GM19035 (cell line): ENCODE results near the gene JAG2.

ENCODE experiments used
- ATAC-seq: cut with Tn5 transposase; IDR thresholded peaks from one replicate; pipeline ENCODE4 v1.9.1; 2021; ENCODE audit not compliant: unreplicated experiment

The JAG2 gene

DNA sequence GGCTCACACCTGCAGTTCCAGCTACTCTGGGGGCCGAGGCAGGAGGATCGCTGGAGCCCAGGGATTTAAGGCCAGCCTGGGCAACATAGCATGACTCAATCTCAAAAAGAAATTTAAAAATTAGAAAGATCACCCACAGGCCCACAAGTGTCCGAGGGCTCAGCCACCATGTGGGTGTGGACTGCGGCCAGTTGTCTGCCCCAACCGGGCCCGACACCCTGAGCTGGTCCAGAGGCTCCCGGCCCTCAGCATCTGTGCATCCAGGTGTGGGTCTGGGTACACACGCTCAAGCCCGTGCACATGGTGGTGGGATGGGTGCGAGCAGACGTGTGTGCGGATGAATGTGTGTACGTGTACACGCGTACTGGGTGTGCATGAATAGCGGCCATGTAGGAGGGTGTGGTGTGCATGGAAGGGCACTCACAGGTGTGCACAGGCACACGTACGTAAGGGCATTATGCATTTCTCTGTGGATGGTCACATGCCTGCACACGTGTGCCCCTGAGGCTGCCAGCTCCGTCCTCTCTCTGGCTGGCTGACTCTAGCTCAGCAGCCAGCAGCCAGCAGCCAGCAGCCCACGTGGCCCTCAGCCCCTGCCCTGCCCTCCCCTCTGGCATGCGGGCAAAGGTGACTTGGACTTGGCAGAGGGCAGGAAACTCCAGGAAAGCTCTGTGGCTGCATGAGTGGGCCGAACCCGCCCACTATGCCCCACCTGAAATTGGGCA lies 35.8 kb upstream of the JAG2 start:
- no peak for ATAC-seq

DNA sequence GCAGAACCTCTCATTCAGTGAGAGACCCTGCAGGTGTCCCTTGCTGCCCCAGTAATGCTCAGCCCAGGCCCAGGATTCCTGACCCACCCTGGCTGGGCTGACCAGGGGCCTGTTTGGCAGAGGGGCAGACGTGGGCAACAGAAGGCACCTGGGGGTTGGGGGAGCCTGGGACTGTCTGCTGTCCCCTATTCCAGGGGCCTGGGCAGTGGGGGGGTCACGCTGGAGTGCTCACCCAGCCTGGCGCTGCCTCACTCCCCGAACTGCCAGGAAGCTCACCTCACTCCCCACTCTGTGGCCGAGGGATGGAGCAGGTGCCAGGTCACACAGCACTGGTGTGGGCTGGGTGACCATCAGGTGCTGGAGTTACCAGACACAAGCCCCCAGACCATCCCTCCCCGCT lies 35.1 kb upstream of the JAG2 start:
- no peak for ATAC-seq

DNA sequence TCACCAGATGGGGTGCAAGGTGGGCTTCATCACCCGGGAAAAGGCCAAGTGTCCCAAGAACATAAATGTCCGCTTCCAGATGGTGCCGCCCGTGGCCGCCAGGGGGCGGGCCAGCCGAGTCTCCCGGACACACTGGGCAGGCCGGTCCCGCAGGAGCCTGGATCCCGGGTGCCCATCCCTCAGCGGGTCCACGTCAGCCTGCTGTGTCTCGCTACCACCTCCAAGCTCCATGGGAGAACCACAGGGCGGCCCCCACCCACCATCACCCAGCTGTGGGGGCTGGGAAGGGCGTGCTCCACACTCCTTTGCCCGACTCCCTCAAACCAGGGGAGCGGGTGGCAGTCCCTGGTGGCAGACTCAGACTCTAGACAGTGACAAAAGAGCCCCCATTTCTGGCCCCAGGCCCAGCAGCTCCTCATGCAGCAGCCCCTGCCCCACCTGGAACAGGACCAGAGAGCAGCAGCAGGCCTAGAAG lies 34.5 kb upstream of the JAG2 start:
- no peak for ATAC-seq

DNA sequence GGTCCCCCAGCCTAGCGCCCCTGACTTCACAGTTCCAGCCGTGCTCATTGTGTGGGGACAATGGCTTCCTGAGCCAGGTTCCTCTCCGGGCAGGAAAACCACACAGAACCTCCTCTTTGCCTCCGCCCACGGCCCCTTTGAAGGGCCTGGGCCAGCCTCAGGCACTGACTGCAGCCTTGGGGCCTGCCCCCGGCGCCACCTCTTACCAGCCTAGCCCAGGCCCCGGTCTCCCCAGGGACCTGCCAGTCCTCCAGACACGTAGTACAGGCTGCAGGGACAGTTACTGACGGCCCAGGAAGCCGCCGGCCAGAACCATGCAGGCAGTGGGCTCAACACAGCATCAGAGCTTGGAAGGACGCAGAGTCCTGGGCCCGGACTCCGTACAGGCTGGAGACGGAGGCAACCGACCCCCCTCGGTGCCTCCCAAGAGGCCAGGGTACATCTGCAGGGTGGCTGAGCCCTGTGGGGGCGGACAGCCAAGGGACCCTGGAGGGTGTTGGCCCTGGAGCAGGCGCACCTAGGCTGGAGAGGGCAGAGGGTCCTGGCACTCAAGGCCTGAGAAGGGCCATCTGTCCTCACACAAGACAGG lies 33.4 kb upstream of the JAG2 start:
- no peak for ATAC-seq

DNA sequence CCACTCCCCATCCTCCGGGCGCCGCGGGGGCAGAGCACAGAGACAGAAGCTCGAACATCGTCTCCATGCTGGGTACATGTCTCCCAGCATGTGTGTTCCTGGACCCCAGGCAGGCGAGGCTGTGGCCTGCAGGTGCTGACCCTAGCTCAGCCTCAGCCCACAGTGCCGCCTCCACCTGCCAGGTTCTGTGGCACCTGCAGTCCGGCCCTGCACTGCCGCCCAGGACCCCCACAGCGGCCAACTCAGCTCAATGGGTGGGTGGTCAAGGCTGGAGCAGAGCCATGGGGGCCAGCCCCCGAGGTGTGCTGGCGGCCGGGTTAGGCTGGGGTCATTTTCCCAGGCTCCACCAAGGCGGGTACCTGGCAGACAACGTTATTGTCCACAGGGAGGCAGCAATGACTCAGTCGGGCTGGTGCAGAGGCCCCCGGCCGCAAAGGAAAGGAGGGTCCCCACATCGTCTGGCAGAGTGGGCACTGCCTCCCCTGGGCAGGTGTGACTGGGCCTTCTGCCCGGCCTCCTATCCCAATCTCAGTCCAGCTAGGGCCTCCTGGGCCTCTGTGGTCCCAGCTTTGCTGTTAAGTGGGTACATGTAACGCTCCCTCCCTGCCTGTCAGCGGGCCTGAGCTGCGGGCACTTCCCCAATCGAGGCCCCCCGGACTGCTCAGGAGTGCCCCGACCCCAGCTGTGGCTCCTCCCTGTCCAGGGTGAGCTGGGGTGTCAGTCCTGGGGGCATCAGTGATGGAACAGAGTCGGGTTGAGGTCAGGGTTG lies 32.8 kb upstream of the JAG2 start:
- ATAC-seq, result no peak

DNA sequence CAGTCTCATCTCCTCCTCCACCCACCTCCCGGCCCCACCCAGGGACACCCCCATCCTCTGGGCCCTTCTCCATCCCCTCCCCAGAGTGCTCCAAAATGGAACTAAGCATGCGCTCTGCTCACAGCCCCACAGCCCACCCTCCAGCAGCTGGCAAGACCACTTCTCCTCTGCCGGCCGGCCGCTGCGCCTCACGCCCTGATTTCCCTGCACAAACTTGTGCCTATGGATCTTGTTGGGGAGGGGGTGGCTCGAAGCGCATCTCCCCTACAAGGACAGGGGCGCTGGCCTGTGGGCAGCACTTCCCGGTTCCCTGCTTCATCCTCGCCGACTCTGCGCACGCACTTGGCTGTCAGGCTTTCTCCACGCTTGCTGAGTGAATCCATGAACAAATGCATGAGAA lies 32.1 kb upstream of the JAG2 start:
- ATAC-seq, result no peak

DNA sequence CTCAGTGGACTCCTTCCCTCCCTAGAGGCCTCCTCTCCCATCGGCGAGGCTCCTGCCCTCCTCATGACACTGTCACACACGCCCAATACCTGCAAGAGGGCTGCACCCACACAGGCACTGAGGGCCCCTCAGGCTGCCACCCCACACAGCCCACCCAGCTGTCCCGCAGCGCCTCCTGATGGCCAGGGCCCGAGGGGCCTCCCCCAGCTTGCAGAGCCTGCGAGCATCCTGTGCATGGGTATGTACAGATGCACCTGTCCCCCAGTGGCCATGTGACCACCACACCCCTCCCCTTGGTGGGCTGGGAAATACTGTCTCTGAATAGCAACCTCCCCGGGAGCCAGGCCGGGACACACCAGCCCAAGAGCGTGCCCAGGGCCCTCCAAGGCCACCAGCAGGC lies 31.5 kb upstream of the JAG2 start:
- ATAC-seq, result no peak

DNA sequence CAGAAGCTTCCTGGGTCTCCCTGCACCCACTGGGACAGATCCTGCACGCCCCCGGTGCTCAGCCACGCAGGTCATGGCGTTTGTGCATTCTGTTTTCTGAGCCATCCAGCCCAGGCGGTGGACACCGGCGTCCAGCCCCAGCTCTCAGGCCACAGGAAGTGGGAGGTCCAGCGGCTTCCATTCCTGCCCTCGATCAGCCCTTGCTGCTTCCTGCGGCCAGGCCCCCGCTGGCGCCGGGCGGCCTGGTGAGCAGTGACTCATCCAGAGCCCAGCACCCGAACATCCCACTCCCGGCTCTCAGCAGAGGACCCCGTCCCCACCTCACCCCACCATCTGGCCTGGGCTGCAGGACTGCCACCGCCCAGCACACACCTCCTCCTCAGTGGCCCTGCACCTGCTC lies 30.5 kb upstream of the JAG2 start:
- ATAC-seq, result no peak

DNA sequence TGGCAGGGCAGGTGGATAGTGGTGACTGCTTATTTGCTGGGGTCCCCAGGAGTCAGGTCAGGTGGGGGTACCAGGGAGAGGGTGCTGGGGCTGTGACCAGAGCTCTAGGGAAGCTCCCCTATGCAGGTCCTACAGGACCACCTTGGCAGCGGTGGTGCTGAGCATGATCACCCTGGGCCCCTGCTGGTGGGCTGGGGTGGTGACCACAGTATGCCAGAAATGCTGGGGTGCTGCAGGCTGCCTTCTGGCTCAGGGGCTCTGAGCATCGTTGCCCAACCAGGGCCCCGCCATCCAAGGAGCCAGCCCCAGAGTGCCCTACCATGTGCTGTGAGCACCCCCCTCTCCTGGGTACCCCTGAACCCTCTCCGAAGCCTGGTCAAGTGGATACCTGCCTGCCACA lies 30.0 kb upstream of the JAG2 start:
- ATAC-seq, result no peak

DNA sequence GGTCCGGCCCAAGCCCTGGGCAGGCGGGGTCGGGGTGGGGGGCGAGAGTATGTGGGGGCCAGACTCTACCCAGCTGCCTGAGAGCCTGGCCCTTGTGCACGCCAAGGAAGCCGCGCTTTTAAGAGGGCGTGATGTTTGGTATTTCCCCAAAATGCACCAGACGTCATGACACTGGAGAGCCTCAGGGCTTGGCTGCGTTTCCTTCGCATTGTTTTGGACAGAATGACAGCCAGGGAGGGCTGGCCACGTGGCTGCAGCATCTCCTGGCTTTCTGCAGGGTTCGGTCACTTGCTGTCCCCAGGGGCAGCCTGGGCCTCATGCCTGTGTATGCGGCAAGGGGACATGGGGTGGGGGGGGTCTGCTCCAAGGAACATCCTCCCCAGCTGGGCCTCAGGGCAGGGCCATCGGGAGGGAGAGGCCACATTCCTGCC lies 28.6 kb upstream of the JAG2 start:
- ATAC-seq, result no peak

DNA sequence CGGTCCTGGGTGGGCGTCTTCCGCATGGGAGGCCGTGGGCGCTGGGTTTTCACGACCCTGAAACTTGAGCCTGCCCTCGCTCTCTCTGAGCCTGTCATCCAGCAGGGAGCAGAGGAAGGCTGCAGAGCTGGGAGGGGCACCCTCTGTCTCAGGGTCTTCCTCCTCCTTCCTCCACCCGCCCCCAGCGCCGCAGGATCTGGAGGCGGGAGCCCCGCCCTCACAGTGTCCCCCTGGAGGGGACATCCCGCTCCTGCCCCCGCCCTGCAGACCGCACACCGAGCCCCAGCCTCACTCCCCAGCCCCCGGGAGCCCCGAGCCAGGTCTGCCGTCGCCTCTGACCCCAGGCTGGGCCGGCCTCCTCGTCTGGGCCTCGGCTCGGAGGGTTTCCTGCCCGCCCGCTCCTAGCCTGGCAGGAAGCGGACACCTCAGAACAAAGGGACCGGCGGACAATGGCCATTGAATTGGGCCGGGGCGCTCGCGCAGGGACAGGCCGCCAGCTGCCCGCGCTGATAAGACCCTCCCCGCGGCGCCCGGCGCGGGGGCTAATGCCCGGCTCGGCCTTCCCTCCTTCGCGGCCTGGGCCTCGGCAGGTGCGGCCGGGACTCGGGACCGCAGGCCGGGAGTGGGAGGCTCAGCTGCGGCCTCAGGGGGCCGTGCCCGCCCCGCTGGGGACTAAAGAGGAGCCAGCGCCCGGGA lies 27.8 kb upstream of the JAG2 start:
- ATAC-seq, result no peak

DNA sequence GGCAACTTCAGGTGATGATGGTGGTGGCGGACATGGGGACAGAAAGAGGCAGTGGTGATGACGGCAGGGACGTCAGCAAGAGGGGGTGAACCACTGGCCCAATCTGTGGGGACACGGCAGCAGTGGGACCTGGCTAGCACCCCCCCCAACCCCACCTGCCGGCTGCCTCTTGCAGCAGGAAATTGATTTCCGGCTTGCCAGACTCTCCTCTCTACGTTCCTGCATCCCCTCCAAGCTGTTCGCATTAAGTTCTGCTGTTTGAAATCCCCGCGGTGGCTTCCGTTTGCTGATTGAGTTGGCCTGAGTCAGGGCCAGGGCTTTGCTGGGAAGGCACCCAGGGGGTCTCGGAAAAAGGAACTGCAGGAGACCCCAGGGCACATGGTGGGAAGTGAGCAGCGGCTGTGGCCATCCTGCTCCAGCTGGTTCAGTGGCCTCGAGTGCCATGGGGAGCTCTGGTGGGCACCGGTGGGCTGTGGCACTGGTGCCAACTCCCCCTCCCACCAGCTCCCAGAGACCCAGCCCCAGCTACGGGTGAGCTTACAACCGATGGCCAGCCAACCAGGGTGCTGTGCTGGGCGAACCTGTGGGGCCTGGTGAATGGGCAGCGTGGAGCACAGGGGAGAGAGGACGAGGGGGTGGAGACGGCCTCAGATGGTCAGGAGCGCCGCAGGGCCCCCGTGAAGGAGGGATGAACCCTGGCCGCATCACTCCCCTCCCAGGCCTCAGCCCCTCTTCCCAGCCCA lies 27.1 kb upstream of the JAG2 start:
- ATAC-seq, result no peak

DNA sequence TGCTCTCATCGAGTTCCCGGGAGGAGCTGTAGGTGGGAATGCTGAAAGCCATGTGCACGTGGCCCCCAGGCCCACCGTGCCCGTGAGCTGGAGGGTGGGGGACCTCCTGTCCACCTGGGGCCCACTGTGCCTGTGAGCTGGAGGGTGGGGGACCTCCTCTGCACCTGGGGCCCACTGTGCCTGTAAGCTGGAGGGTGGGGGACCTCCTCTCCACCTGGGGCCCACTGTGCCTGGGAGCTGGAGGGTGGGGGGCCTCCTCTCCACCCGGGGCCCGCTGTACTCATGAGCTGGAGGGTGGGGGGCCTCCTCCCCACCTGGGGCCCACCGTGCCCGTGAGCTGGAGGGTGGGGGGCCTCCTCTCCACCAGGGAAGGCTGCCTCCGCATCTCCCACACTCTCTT lies 26.5 kb upstream of the JAG2 start:
- no peak for ATAC-seq

DNA sequence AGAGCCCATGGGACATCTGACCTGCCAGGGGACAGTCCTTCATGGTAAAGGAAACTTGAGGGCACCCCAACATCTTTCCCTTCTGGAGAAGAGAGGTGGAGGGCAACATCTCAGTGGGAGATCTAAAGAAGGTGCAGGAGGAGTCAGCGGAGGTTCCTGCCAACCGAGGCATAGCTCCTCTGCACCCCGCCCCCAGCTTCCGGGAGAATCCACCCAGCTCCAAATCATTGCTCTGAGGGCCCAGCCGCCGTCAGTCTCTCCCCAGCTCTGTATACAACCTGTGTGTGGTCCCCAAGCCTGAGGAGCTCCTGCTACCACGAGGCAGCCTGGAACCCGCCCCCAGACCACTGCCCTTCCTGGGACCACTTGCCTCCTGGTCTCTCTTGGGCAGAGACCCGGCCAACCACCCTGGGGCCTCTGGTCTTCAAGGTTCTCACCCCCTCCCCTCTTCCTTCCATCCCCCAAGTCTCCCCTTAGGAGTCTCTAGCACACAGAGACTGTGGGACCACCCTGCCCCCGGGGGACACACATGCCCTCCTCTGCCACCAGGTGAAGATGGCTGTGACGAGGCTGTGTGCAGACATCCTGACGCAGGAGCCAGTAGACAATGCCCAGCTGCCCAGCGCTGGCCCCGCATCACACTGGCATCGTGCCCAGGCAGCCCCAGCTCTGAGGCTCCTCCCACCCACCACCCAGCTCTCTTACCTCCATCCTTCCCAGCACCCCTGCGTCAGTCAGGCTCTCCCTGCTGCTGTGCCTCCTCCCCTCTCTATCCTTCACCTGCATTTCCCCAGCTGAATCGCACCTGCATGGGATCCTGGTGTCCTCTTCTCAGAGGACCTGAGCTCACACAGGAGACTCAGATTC lies 25.6 kb upstream of the JAG2 start:
- no peak for ATAC-seq

DNA sequence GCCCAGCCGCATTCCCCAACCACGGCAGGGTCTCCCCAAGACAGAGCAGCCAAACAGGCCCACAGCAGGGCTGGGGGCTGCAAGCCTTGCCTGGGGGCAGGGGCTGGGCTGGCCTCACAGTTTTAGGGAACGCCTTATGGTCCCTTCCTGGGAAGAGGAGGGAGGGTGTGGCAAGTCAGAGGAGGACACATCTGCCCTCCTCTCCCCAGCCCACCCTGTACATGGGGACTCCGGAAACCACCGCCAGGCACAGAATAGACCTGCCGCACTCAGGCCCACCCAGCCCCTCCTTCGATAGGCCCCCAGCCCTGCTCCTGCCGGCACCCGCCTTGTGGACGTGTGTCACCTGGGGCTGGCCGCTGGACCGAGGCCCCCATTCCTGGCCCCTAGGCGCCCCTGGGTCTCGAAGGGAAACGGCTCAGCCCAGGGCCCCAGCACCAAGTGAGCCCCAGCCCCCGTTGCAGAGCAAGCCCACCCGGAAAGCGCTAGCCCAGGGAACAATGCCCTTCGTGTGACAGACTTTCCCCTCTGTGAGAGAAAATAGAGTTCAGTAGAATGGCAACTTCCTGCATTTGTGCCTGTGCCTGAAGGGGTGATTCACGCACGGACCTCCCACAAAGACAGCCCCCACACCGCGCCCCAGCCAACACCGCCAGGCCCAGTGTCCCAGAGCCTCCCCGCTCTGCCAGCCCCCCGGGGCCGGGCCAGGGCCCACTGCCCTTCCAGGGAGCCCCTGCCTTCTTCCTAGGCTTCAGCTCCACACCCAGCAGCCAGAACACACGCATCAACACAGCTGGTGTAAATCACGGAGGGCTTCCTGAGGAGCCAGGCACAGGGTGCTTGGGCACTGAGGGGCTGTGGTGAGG lies 24.5 kb upstream of the JAG2 start:
- no peak for ATAC-seq

DNA sequence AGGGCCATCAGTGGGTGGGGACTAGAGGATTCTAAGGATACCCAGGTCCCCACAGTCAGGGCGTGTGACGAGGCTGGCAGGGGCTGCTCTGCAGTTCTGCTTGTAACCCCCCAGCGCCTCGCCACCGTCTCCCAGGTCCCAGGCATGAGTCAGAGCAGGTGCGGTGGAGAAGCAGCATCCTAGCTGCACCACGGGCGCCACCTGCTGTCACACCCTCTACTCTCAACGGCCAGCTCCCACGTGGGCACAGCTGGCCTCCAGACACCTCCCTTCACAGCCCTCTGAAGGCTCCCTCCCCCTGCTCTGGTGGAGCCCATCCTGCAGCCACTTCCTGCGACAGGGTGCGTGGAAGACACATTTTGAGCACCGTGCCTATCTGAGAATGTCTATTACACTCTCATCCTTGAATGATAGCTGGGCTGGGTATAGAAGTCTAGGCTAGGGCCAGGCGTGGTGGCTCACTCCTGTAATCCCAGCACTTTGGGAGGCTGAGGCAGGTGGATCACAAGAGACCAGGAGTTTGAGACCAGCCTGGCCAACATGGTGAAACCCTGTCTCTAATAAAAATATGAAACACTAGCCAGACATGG lies 19.5 kb upstream of the JAG2 start:
- ATAC-seq, result no peak

DNA sequence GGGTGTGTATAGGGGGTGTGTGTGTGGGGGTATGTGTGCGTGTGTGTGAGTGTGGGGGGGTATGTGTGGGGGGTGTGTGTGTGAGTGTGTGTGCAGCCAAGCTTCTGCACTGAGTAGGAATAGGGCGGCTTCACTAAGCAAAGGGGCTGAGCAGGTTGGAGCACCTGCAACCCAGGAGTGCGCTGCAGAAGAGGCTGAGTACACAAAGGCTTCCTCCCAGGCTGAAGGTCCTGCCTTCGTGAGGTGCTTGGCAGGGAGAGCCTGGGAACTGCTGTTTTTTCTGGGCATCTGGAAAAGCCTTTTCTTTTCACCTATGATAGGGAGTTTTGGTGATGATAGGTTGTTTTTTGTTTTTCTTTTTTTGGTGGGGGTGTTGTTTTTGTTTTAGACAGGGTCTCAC lies 18.5 kb upstream of the JAG2 start:
- ATAC-seq, result no peak

DNA sequence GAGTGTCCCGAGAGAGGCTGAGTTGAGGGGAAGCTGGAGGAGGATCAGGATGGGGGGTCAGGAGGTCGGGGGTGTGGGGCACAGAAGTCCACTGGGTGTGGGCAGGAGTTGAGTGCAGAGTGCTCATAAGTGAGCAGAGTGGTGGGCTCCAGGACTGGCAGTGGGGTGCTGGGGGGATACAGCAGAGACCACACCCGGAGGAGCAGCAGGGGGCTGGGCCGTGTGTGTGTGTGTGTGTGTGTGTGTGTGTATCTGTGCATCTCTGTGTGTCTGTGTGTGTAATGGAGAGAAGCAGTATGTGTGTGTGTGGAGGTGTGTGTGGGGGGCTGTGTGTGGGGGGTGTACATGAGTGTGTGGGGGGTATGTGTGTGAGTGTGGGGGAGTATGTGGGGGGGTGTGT lies 17.4 kb upstream of the JAG2 start:
- no peak for ATAC-seq

DNA sequence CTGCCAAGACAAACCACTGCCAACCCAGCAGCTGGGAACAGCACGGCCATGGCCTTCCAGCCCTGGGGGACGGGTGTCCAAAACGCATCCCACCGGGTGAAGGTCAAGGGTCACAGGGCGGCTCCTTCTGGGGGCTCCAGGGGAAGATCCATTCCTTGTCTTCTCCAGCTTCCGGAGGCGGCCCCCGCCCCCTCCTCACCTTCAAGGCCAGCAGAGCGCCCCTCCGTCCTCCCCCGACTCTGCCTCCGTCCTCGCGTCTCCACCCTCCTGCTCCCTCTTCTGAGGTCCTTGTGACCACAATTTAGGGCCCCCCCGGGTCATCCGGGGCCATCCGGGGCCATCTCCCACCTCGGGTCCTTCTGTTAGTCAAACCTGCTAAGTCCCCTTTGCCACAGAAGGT lies 16.4 kb upstream of the JAG2 start:
- no peak for ATAC-seq
